ENCODE results near the gene NAXE. TPM values are rescaled to one million over a fixed set of nuclear protein-coding genes. Genes with fewer than 3 reads are reported as not detected.

NAXE gene
- total RNA-seq = 10 to 100 TPM; 79.9 to 82.0 TPM

- no peaks in the 10 kb centered on the region for H3K9me3 Mint-ChIP-seq (ENCODE audit: low read depth)
- peak within 1 kb of the TSS; percentile 80 for H3K4me3 Mint-ChIP-seq
- H3K36me3 Mint-ChIP-seq (ENCODE audit: low read depth) = peaks cover 22% of the 10 kb centered on the region
- POLR2A ChIA-PET = interaction anchor here (0.9 to 1.6 kb wide), 6 partner anchors 9 to 206 kb away, joined by 3 to 6 read pairs (median 3); partner anchors contain the start of gene GPATCH4
- H3K27ac Mint-ChIP-seq = peak within 1 kb of the TSS; percentile 93
- peaks cover 24% of the 10 kb centered on the region for H3K4me1 Mint-ChIP-seq
- intact Hi-C loops (cut with DNase I, micrococcal nuclease) = loop anchor here (1.0 to 5.0 kb wide), 4 partner anchors 10 to 135 kb away; partner anchors contain the start of gene GPATCH4 (in 2 of the 2)
- DNase-seq (peak; percentile 82), ATAC-seq (peak; percentile 94)
- no peaks in the 10 kb centered on the region for H3K27me3 Mint-ChIP-seq
- CTCF ChIA-PET = interaction anchor here (0.5 to 2.4 kb wide), 19 partner anchors 9 to 268 kb away, joined by 3 to 19 read pairs (median 3); partner anchors contain the start of gene GPATCH4
Observed at GRCh38 chr1:156591432-156592157, at the start of gene NAXE. Gene NAXE, plus strand, starts transcription at chr1:156591776. Its CDS starts 29 bp downstream, at chr1:156591805.

- ATAC-seq (no peak), DNase-seq (no peak)
- ChIA-PET CTCF (interaction anchor here (1.0 kb wide), 1 partner anchor 11 kb away, joined by 3 read pairs; no protein-coding TSS in a partner anchor), POLR2A (interaction anchor here (0.6 kb wide), 1 partner anchor 152 kb away, joined by 5 read pairs; no protein-coding TSS in a partner anchor)
- intact Hi-C loops (cut with DNase I, micrococcal nuclease) = no loop called here
- H3K4me3 Mint-ChIP-seq = no peak overlapping the region
- H3K4me1 Mint-ChIP-seq = no peaks in the 10 kb centered on the region
- peaks cover 2% of the 10 kb centered on the region for H3K36me3 Mint-ChIP-seq (ENCODE audit: low read depth)
- no peaks in the 10 kb centered on the region for H3K27me3 Mint-ChIP-seq
- H3K9me3 Mint-ChIP-seq (ENCODE audit: low read depth) = no peaks in the 10 kb centered on the region
- H3K27ac Mint-ChIP-seq = no peak overlapping the region
Observed at GRCh38 chr1:156543066-156543465, 48.5 kb upstream of the NAXE start.

GRCh38 chr1:156544592-156545102 is 46.9 kb upstream of the NAXE start:
- Mint-ChIP-seq H3K27me3 (no peaks in the 10 kb centered on the region), H3K4me3 (no peak overlapping the region), H3K4me1 (no peaks in the 10 kb centered on the region), H3K27ac (no peak overlapping the region), H3K36me3 (ENCODE audit: low read depth) (no peaks in the 10 kb centered on the region), H3K9me3 (ENCODE audit: low read depth) (no peaks in the 10 kb centered on the region)
- DNase-seq (no peak), ATAC-seq (no peak)
- POLR2A ChIA-PET = no interaction called here
- intact Hi-C loops (cut with DNase I, micrococcal nuclease) = no loop called here
- CTCF ChIA-PET = no interaction called here

- H3K36me3 Mint-ChIP-seq (ENCODE audit: low read depth) = no peaks in the 10 kb centered on the region
- no peak overlapping the region for H3K27ac Mint-ChIP-seq
- no peaks in the 10 kb centered on the region for H3K4me1 Mint-ChIP-seq
- ChIA-PET CTCF (interaction anchor here (0.6 kb wide), 1 partner anchor 62 kb away, joined by 3 read pairs; no protein-coding TSS in a partner anchor), POLR2A (no interaction called here)
- ATAC-seq = no peak
- no peak overlapping the region for H3K4me3 Mint-ChIP-seq
- no peak for DNase-seq
- no peaks in the 10 kb centered on the region for H3K27me3 Mint-ChIP-seq
- no peaks in the 10 kb centered on the region for H3K9me3 Mint-ChIP-seq (ENCODE audit: low read depth)
- intact Hi-C loops (cut with DNase I, micrococcal nuclease) = no loop called here
Observed at GRCh38 chr1:156546267-156546666, 45.3 kb upstream of the NAXE start.

GRCh38 chr1:156547434-156547833 is 44.1 kb upstream of the NAXE start:
- H3K9me3 Mint-ChIP-seq (ENCODE audit: low read depth) = no peaks in the 10 kb centered on the region
- ATAC-seq (no peak), DNase-seq (no peak)
- H3K4me1 Mint-ChIP-seq = peaks cover 2% of the 10 kb centered on the region
- CTCF ChIA-PET = no interaction called here
- H3K27me3 Mint-ChIP-seq = no peaks in the 10 kb centered on the region
- no peaks in the 10 kb centered on the region for H3K36me3 Mint-ChIP-seq (ENCODE audit: low read depth)
- no peak overlapping the region for H3K27ac Mint-ChIP-seq
- no peak overlapping the region for H3K4me3 Mint-ChIP-seq
- POLR2A ChIA-PET = no interaction called here
- intact Hi-C loops (cut with DNase I, micrococcal nuclease) = no loop called here

GRCh38 chr1:156547982-156548381 is 43.6 kb upstream of the NAXE start:
- CTCF ChIA-PET = no interaction called here
- intact Hi-C loops (cut with DNase I, micrococcal nuclease) = no loop called here

GRCh38 chr1:156549390-156549789 is 42.2 kb upstream of the NAXE start:
- Mint-ChIP-seq H3K36me3 (ENCODE audit: low read depth) (no peaks in the 10 kb centered on the region), H3K27me3 (no peaks in the 10 kb centered on the region), H3K4me1 (peaks cover 4% of the 10 kb centered on the region), H3K27ac (no peak overlapping the region), H3K9me3 (ENCODE audit: low read depth) (no peaks in the 10 kb centered on the region), H3K4me3 (no peak overlapping the region)
- ChIA-PET POLR2A (no interaction called here), CTCF (interaction anchor here (1.3 kb wide), 1 partner anchor 69 kb away, joined by 3 read pairs; no protein-coding TSS in a partner anchor)
- intact Hi-C loops (cut with DNase I, micrococcal nuclease) = no loop called here
- ATAC-seq (no peak), DNase-seq (no peak)

More at GRCh38 chr1:156547982-156548381, 43.6 kb upstream of the NAXE start:
- H3K9me3 Mint-ChIP-seq (ENCODE audit: low read depth) = no peaks in the 10 kb centered on the region
- H3K4me3 Mint-ChIP-seq = no peak overlapping the region
- no peak for DNase-seq
- POLR2A ChIA-PET = no interaction called here
- H3K36me3 Mint-ChIP-seq (ENCODE audit: low read depth) = no peaks in the 10 kb centered on the region
- H3K27ac Mint-ChIP-seq = no peak overlapping the region
- H3K27me3 Mint-ChIP-seq = no peaks in the 10 kb centered on the region
- no peak for ATAC-seq
- H3K4me1 Mint-ChIP-seq = peaks cover 2% of the 10 kb centered on the region

GRCh38 chr1:156549831-156550230 is 41.7 kb upstream of the NAXE start:
- intact Hi-C loops (cut with DNase I, micrococcal nuclease) = loop anchor here in 1 of 2 experiments (10.0 kb wide), 1 partner anchor 175 kb away; no protein-coding TSS in a partner anchor
- H3K27me3 Mint-ChIP-seq = no peaks in the 10 kb centered on the region
- H3K4me1 Mint-ChIP-seq = peaks cover 4% of the 10 kb centered on the region
- no peaks in the 10 kb centered on the region for H3K9me3 Mint-ChIP-seq (ENCODE audit: low read depth)
- ATAC-seq (no peak), DNase-seq (no peak)
- CTCF ChIA-PET = interaction anchor here (1.3 to 1.5 kb wide), 2 partner anchors 55 to 69 kb away, joined by 3 to 7 read pairs; no protein-coding TSS in a partner anchor
- H3K36me3 Mint-ChIP-seq (ENCODE audit: low read depth) = no peaks in the 10 kb centered on the region
- no peak overlapping the region for H3K27ac Mint-ChIP-seq
- POLR2A ChIA-PET = interaction anchor here (1.0 kb wide), 1 partner anchor 46 kb away, joined by 7 read pairs; no protein-coding TSS in a partner anchor
- no peak overlapping the region for H3K4me3 Mint-ChIP-seq

- DNase-seq (no peak), ATAC-seq (no peak)
- H3K4me1 Mint-ChIP-seq = peaks cover 4% of the 10 kb centered on the region
- H3K9me3 Mint-ChIP-seq (ENCODE audit: low read depth) = no peaks in the 10 kb centered on the region
- H3K36me3 Mint-ChIP-seq (ENCODE audit: low read depth) = no peaks in the 10 kb centered on the region
- ChIA-PET POLR2A (interaction anchor here (1.0 kb wide), 1 partner anchor 45 kb away, joined by 7 read pairs; no protein-coding TSS in a partner anchor), CTCF (interaction anchor here (1.3 to 1.5 kb wide), 2 partner anchors 54 to 70 kb away, joined by 3 to 7 read pairs; no protein-coding TSS in a partner anchor)
- H3K27ac Mint-ChIP-seq = no peak overlapping the region
- no peaks in the 10 kb centered on the region for H3K27me3 Mint-ChIP-seq
- no peak overlapping the region for H3K4me3 Mint-ChIP-seq
- intact Hi-C loops (cut with DNase I, micrococcal nuclease) = loop anchor here in 1 of 2 experiments (10.0 kb wide), 1 partner anchor 176 kb away; no protein-coding TSS in a partner anchor
Observed at GRCh38 chr1:156550346-156550745, 41.2 kb upstream of the NAXE start.

- Mint-ChIP-seq H3K27me3 (no peaks in the 10 kb centered on the region), H3K4me3 (no peak overlapping the region), H3K4me1 (peaks cover 4% of the 10 kb centered on the region), H3K27ac (no peak overlapping the region), H3K9me3 (ENCODE audit: low read depth) (no peaks in the 10 kb centered on the region), H3K36me3 (ENCODE audit: low read depth) (no peaks in the 10 kb centered on the region)
- ChIA-PET CTCF (interaction anchor here (0.6 to 1.6 kb wide), 4 partner anchors 54 to 170 kb away, joined by 3 to 7 read pairs (median 4); no protein-coding TSS in a partner anchor), POLR2A (no interaction called here)
- intact Hi-C loops (cut with DNase I, micrococcal nuclease) = loop anchor here in 1 of 2 experiments (10.0 kb wide), 1 partner anchor 176 kb away; no protein-coding TSS in a partner anchor
- no peak for DNase-seq
- ATAC-seq = no peak
Observed at GRCh38 chr1:156551066-156551643, 40.4 kb upstream of the NAXE start.

- Mint-ChIP-seq H3K9me3 (ENCODE audit: low read depth) (no peaks in the 10 kb centered on the region), H3K27me3 (no peaks in the 10 kb centered on the region), H3K4me3 (no peak overlapping the region), H3K4me1 (peaks cover 4% of the 10 kb centered on the region), H3K36me3 (ENCODE audit: low read depth) (no peaks in the 10 kb centered on the region), H3K27ac (no peak overlapping the region)
- ChIA-PET POLR2A (no interaction called here), CTCF (interaction anchor here (0.6 to 1.6 kb wide), 5 partner anchors 75 to 459 kb away, joined by 3 to 4 read pairs (median 3); no protein-coding TSS in a partner anchor)
- no peak for DNase-seq
- no peak for ATAC-seq
- intact Hi-C loops (cut with DNase I, micrococcal nuclease) = loop anchor here in 1 of 2 experiments (10.0 kb wide), 1 partner anchor 177 kb away; no protein-coding TSS in a partner anchor
Observed at GRCh38 chr1:156551869-156552268, 39.7 kb upstream of the NAXE start.

All from activated CD4-positive, alpha-beta T cell treated with anti-CD3 and anti-CD28 coated beads for 36 hours (primary cell).